Ovary (tissue), 3 donors: ENCODE measurements around the gene FIGNL1.

Experiments used
- CTCF ChIP-seq, 3 donors: fragments of 450-650 bp in 2 of 3; fragments of 200-600 bp in 1 of 3; IDR thresholded peaks; one replicate each; pipeline versions ENCODE4 v1.5.1 to v1.8.0; 2016 to 2022; ENCODE audit warnings: antibody characterized with exemption in 3 of 3, mild to moderate bottlenecking in 1 of 3
- POLR2A ChIP-seq: fragments of 450-650 bp; IDR thresholded peaks from one replicate; pipeline ENCODE4 v1.6.1; 2017; ENCODE audit warnings: antibody characterized with exemption, mild to moderate bottlenecking, moderate library complexity
- donor health status: DM: no; HTN: no; CAD: no.

- TF ChIP-seq CTCF (IDR thresholded peaks at IDR 0.05) (no peak), POLR2A (no peak)
Measured at GRCh38 chr7:50416527-50417182, 33.5 kb downstream of the FIGNL1 start.
